GM21786 (cell line): ENCODE measurements around the gene NEUROG1.
"Not testable (repeated sequence)": the region's sequence is repeated elsewhere in the genome, so short reads cannot be mapped to it uniquely, and the experiment has no call there.

Source experiments
- ATAC-seq: cut with Tn5 transposase; IDR thresholded peaks from one replicate; pipeline ENCODE4 v1.9.1; 2021; ENCODE audit not compliant: unreplicated experiment

Gene NEUROG1

DNA sequence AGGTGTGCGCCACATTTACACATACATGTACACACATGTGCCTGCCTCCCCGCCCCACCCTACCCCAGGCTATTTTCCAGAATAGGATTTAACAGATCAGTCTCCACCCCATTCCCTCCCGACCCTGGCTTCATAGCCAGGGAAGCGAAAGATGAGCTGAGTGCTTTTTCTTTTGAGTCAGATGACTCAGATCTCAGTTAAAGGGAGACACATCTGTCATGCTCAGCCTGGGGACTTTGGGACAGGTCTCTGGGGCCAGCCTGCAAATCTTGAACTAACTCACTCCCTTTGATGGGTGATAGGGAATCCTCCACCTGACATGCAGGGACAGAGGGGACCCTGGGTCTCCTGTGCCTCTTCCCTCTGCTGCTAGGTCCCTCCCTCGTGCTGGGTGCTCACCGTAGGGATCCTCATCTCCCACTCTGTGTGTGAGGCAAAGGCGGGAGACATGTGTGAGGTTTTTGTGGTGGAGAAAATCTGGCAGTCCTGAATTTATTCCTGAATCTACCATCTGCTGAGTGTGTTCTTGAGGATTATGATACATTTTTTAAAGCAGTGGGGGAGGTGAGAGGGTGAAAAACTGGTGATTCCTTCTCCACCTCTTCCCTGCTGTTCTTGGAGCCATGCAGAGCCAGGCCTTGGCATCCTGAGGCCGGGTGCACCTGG, 37.7 kb downstream of the NEUROG1 start:
- no peak for ATAC-seq

DNA sequence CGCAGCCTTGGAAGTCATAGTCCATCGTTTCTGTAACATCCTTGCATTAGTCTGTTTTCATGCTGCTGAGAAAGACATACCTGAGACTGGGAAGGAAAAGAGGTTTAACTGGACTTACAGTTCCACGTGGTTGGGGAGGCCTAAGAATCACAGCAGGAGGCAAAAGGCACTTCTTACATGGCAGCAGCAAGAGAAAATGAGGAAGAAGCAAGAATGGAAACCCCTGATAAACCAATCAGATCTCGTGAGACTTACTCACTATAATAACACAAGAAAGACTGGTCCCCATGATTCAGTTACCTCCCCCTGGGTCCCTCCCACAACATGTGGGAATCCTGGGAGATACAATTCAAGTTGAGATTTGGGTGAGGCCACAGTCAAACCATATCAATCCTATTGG, 40.2 kb downstream of the NEUROG1 start:
- not testable (repeated sequence) for ATAC-seq

GRCh38 chr5:135494196-135494595, 41.6 kb downstream of the NEUROG1 start:
- ATAC-seq, result no peak

DNA sequence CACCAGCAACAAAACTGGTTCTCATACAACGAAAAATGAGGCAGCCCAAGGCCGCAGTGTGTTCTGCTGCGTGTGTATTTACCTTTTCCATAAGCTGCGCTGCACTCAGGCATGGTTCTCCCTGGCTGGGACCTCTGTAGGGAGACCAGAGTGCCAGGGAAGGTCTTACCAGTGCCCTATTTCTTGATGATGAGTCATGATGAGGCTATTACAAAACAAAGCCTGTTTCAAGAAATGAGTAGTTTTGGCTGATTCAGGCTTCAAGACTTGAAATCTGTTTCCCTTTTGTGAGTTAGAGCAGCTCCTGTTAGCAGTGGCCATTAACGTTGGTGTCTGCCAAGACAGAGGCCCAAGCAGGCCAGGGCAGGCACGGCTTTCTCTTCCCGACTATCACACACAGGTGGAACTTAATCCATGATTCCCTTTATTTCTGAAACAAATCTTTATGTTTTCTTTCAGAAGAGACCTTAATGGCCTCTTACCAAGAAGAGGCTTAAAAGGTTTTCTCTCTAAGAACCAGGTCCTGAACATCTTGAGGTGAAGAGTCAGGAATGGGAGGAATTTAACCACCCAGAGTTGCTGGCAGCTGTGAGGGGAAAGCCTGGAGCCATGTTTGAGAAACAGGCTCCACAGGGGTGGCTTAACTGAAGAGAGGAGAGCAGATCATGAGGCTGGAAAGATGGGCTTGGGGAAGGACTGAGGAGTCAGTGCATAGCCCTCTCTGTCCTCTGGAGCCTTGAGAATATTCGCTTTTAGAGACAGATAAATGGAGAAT, 42.2 kb downstream of the NEUROG1 start:
- no peak for ATAC-seq

- no peak for ATAC-seq
Measured at GRCh38 chr5:135492319-135492626, 43.5 kb downstream of the NEUROG1 start.

- no peak for ATAC-seq
Measured at GRCh38 chr5:135491552-135492318, 44.0 kb downstream of the NEUROG1 start.

- ATAC-seq, result no peak
Measured at GRCh38 chr5:135491038-135491551, 44.7 kb downstream of the NEUROG1 start.

DNA sequence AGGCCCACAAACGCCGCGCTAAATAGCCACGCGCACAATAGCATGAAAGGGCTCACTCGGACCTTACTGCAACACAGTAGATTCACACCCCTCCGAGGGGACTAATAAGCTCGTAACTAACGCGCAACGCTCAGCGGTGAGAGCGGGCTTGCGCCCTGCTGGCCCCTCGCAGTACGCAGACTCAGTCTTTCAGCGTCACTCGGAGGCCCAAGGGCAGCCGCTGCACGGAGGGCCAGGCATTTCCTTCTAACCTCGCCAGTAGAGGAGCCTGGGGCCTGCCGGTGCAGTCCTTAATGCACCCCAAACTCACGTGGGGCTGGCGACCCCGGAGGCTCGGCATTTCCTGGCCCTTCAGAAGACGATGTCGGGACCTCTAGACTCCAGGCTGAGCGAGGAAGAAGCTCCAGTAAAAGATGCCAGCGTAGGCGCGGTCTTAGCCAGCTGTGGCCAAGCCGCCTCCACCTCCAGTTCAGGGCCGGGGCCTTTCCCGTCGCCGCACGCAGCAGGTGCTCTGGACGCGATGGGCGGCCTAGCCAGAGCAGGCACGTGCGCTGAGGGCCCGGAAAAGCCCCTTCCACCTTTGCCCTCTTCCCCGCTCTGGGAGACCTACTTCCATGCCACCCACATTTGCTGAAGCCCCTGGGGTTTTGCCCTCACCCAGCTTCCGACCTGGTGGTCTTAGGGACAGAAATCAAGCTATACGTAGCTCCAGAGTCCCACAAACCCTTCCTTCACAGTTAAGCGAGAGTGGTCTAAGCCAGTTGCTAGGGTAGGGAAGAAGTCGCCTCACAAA, 45.3 kb downstream of the NEUROG1 start:
- ATAC-seq, result no peak

DNA sequence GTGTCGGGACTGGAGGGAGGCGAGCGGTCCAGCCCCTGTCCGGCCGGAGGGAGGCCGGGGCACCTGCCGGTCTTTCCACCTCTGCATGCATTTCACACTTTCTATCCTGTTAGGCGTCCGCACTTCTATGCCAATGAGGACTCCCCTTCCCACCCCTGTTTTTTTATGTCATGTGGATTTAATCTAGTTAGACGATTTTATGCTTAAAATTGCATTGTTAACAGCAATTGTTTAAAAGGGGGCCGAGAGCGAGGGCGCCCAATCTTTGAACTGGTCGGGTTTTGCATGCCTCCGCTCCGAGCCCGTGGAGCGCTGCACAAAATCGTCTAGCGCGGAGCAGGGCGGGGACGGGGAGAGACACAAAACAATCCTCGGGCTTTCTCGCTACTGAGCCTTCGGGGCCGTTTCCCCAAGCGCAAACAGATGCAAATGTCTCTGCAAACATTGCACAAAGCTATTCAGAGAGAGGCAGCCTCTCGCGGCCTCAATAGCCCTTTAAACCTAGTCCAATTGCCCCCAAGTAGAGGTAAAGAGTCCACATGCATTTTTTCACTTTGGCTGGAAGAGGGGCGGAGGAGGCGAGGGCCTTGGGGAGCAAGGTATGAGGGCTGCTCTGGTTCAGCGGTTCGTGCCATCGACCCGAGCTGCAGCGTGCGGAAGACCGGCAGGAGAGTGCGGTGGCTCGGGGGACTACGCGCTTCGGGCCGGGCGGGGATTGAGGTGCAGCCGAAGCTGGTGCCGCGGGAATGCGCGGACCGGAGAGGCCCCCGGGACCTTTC, 46.1 kb downstream of the NEUROG1 start:
- no peak for ATAC-seq

DNA sequence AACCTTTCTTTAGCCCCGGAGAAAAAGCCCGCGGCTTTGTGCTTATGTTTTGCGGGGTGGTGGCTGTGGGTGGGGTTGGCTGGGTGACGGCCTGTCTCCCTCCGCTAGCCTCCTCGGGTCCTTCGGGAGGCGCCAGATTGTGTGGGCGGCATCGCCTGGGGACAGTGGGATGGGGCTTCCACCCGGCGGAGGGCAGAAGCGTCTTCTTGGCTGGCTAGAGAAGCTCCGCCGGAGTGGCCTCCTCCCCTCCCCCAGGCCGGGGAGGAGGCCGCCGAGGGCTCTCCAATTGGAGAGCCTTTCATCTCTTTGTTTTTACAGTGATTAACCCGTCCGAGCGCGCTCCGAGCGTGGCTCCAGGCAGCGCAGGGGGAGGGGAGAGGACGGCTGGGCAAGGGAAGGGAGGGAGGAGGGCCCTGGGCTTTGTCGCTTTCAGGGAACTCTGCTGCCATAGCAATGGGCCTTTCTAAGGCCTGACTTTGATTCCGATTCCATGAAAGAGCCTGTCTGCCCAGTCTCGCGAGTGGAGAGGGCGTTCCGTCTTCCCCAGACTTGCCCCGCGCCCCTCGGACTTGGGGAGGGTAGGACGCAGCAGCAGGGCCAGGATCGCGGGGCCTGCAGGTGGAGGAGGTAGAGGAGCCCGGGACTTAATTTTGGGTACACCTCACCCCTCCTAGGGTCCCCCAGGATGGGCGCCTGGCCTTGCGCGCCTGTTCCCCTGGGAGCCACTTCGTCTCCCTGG, 46.9 kb downstream of the NEUROG1 start:
- ATAC-seq, result no peak

DNA sequence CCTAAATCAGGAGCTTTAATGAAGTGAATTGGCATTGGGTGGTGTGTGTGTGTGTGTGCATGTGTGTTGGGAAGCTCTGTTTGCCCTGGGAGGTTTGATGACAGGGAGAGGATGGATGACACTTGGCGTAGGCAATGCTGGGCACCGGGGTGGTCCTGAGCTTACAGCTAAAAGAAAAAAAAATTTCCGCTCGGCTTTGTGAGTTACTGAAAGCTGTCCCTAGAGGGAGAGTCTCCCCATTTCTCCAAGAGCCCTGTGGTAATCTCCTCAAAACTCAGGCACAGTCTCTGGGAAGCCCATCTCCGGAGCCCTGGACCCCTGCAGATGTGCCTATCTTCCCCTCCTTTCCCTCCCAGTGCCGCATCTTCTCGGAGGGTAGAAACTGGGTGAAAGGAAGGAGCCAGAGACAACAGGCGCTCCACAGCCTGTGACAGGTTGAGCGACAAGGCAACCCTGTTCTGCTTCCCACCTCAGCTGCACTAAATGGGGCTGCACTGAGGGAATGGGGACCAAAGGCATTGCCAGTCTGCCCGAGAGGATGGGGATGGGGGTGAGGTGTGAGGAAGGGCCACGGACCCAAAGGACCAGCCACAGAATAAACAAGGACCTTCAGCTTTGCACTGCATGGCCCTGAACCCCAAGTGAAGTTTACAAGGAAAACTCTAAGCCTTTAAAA, 47.8 kb downstream of the NEUROG1 start:
- no peak for ATAC-seq

GRCh38 chr5:135487037-135487395, 48.7 kb downstream of the NEUROG1 start:
- ATAC-seq, result no peak

DNA sequence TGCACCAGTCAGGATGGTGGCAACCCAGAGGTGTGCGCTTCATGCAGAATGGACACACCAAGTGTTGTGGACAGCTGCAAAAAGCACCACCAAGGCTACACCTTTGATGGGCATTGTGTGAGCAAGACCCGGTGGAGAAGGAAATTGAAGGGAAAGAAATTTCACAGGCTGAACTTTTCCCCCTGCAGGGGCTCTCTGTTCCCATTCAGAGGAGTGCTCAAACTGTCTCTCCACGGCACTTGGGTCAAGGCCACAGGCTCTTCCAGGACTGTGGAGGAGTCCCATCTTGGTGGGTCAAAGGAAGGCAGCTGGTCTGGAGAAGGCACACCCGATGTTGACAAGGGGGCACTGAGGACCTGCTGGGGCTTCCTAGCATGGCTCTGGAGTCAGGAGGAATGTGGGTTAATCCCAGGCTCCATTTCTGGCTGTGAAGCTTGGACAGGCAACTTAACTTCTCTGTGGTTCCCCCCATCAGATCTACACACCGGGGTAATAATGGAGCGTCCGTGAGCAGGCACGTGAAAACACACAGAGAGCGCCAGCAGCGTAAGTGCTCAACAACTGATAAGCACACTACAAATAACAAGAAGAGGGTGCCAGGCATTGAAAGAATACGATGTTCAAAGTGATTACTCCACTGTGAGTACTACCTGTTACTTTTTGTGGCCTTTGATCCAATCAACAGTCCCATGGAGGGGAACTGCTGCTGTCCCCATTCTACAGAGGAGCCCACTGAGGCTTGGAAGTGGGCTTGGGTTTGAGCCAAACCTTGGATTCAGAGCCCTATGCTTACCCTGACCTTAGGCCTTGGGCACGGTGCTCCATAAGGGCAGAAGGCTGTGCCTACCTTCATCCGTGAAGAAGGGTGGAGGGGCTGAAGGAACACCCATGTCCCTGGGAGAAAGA, 49.4 kb downstream of the NEUROG1 start:
- no peak for ATAC-seq

DNA sequence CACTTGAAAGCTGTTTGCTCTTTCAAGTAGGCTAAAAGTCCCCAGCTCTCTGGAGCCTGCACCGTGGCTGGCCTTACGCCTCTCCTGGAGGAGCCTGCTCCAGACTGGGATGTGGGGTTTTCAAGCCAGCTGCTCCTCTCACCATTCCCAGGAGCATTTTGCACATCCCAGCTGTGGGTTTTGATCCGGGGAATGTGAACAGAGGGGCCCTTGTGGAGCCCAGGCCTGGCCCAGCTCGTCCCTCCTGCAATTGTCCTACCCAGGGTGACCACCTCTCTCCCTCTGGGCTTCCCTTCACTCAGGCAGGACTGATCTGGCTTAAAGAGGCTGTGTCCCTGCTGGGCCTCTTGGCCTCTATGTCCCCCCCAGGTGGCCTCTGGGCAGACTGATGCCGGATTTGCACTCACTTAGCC, 51.1 kb downstream of the NEUROG1 start:
- no peak for ATAC-seq
